IPS-NIHi7 (cell line): ENCODE results near the gene PCBP3.

Experiments used
- DNase-seq: peaks from one replicate; pipeline ENCODE4 v3.0.0; 2012; ENCODE audit warnings: mixed read lengths; ENCODE audit errors: extremely low spot score

PCBP3 gene

GRCh38 chr21:45982092-45982757 is 338.7 kb downstream of the PCBP3 start:
- no peak for DNase-seq

- peak; percentile 48 for DNase-seq
Observed at GRCh38 chr21:45982758-45983648, 339.5 kb downstream of the PCBP3 start.

GRCh38 chr21:45983649-45983965 is 340.1 kb downstream of the PCBP3 start:
- no peak for DNase-seq

- no peak for DNase-seq
Observed at GRCh38 chr21:45983981-45984551, 340.5 kb downstream of the PCBP3 start.

GRCh38 chr21:45984584-45985095 is 341.1 kb downstream of the PCBP3 start:
- no peak for DNase-seq

- no peak for DNase-seq
Observed at GRCh38 chr21:45985471-45986315, 342.2 kb downstream of the PCBP3 start.

- no peak for DNase-seq
Observed at GRCh38 chr21:45986316-45987051, 343.0 kb downstream of the PCBP3 start.

GRCh38 chr21:45987121-45987711 is 343.7 kb downstream of the PCBP3 start:
- DNase-seq = no peak

GRCh38 chr21:45988366-45989347 is 345.1 kb downstream of the PCBP3 start:
- no peak for DNase-seq

GRCh38 chr21:45989355-45990048 is 346.0 kb downstream of the PCBP3 start:
- no peak for DNase-seq

GRCh38 chr21:45990049-45990711 is 346.7 kb downstream of the PCBP3 start:
- DNase-seq = no peak

GRCh38 chr21:45990741-45991605 is 347.4 kb downstream of the PCBP3 start:
- DNase-seq = no peak

GRCh38 chr21:45991606-45992300 is 348.2 kb downstream of the PCBP3 start:
- no peak for DNase-seq
